ENCODE results near the gene UTS2B.

DNA sequence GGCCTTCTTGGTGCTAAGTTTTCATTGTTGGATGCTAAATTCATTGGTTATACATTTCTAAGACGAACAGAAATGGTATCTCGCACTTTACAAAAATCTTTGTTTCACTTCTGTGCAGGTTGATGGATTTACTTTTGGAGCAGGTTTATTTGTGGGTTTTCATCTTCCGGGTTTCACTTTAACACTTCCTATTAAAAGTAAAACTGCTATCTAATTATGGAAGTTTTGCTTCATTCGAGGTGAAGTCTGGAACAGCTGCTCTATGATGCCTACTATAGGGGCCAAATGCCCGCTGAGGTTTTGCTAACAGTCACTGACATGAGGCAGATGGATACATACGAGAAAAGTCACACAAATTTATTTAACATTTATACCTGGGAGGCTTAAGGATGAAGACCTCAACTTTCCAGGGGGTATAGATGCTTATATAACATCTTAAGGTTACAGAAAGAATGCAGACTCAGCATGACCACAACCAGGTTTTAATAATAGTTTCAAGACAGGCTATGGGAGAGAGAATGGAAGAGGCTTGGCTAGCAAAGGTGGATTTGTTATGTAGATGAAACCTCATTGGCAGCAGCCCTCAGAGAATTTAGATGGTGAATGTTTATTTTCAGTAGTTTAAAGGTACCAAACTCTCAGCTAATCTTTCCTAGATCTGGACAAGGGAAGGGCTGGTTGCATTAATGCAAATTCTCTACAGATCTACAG lies 77.1 kb downstream of the UTS2B start:
- TF ChIP-seq EZH2 (IDR thresholded peaks at IDR 0.05; ENCODE audit: insufficient read depth, poor library complexity, severe bottlenecking) (no peak), EZH2phosphoT487 (IDR thresholded peaks at IDR 0.05; ENCODE audit: insufficient read depth, low read depth) (no peak)

Data from GM23248 (cell line).